Measurements from ENCODE around the gene CARNS1.

Gene CARNS1

DNA sequence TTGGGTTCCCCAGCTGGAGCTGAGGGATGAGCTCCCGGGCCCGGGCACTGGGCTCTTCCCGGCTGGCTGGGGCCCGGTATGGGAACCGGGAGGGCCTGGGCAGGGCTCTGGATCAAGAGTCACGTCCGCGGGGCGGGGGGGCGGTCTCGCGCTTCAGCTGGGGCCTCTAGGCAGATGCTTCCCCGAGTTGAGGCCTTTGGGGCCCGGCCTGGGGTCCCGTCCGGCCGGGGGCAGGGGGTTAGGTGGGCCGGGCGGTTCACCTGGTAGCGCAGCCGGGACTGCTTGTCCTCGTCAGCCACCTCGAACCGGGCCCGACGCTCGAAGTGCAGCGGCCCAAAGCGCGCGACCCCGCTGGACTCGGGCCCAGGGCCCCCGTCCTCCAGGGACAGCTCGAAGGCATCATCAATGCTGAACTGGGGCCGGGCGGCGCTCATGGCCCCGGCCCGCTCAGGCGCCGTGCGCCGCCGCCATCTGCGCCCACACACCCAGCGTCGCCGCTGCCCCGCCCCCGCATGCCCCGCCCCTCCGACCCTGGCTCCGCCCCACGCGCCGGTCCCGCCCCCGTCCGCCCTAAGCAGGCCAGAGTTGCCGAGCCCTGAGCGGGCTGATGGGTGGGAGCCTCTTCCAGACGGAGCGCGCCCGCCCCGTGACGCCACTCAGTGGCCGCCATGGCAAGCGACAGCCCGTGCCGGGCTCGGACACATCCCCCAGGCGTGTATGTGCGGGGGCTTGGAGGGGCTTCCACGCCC is 53.5 kb downstream of the CARNS1 start, which contains the start of gene TMEM134:
Gene TMEM134 (minus strand): TSS at position 493 of the 749 bp plus-strand sequence. CDS start 59 bp downstream, at position 434.
- peak; percentile 95 for DNase-seq

- DNase-seq, result no peak
Measured at GRCh38 chr11:67469508-67469811, 54.0 kb downstream of the CARNS1 start.

GRCh38 chr11:67470337-67471002 is 55.0 kb downstream of the CARNS1 start:
- DNase-seq, result no peak

GRCh38 chr11:67472882-67473281 is 57.4 kb downstream of the CARNS1 start:
- no peak for DNase-seq

All from activated CD8-positive, alpha-beta memory T cell treated with anti-CD3 and anti-CD28 coated beads for 24 hours (primary cell).